Heart left ventricle (tissue), 13 donors: ENCODE measurements around the gene VKORC1L1.

Experiments
- POLR2A ChIP-seq, 2 donors: fragments of 450-650 bp; IDR thresholded peaks; one replicate each; pipeline ENCODE4 v1.6.1; 2017; ENCODE audit warnings: antibody characterized with exemption in 2 of 2, mild to moderate bottlenecking in 2 of 2, moderate library complexity in 2 of 2
- TF ChIP-seq, protein P1 (sequence below), 12 donors: fragments of 200-600 bp; sonication (generic) in 4 of 12; IDR thresholded peaks; one replicate each; pipeline versions ENCODE4 v1.5.0 to v1.8.0; 2018 to 2022; ENCODE audit warnings: antibody characterized with exemption in 12 of 12, mild to moderate bottlenecking in 5 of 12
- donor health status: ischemic (EF 13 %, LVEDD 7.1; RV severe dilation, severe dysfunction).
- donor health status: DM: no; HTN: yes; CAD: no.
- donor health status: DM: no; HTN: no; CAD: no.
- donor health status: ischemic (EF 25% LVEDD 6.9; RV normal size, moderate dysfunction).
- donor health status: ischemic (EF 25% LVEDD 5.7; RV mildly dilated, moderate dysfunction).
- donor health status: ischemic (EF 35%, LVEDD 5.7; RV mildly dilated, moderate dysfunction).
- donor health status: nonischemic (EF 11% LVEDD 7.7; RV severe dilation, severe dysfunction).
- donor health status: DM: yes; HTN: yes; CAD: no.
- donor health status: PGD.
- donor health status: ischemic (EF 29% LVEDD 5.4; RV normal size, mild dysfunction).
- donor health status: nonischemic (EF 23%, LVEDD 6.1; RV moderate dilation, normal function).

DNA sequence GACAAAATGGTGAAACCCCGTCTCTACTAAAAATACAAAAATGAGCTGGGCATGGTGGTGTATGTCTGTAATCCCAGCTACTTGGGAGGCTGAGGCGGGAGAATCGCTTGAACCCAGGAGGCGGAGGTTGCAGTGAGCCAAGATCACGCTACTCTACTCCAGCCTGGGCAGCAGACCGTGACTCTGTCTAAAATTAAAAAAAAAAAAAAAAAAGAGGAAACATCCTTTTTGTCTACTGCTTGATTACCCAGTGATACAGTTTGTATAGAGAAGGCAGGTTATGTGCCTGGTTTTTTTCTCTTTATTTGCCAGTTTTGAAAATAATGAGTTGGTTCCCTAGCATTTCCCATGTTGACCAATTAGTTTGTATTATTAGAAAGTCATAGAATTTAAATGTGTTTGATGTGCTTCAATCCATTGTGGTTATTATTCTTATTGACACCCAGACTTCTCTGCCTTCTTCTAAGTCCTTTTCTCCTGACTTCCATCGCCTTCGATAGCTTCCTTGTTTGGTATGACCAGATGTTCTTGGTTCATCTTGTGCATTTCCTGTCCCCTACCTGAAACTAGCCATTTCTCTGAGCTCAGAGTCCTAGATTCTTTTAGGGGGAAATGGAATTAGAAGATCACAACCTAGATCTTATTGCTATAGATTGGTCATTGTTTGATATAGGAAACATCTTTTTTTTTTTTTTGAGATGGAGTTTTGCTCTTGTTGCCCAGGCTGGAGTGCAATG, 43.2 kb downstream of the VKORC1L1 start:
- TF ChIP-seq, protein P1, sequence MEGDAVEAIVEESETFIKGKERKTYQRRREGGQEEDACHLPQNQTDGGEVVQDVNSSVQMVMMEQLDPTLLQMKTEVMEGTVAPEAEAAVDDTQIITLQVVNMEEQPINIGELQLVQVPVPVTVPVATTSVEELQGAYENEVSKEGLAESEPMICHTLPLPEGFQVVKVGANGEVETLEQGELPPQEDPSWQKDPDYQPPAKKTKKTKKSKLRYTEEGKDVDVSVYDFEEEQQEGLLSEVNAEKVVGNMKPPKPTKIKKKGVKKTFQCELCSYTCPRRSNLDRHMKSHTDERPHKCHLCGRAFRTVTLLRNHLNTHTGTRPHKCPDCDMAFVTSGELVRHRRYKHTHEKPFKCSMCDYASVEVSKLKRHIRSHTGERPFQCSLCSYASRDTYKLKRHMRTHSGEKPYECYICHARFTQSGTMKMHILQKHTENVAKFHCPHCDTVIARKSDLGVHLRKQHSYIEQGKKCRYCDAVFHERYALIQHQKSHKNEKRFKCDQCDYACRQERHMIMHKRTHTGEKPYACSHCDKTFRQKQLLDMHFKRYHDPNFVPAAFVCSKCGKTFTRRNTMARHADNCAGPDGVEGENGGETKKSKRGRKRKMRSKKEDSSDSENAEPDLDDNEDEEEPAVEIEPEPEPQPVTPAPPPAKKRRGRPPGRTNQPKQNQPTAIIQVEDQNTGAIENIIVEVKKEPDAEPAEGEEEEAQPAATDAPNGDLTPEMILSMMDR (IDR thresholded peaks at IDR 0.05), result no peak
- TF ChIP-seq POLR2A (IDR thresholded peaks at IDR 0.05), result no peak
